Trophoblast cell (in vitro differentiated cells and primary cell): Measurements from ENCODE around the gene SATB2.

Experiments used
- DNase-seq, 2 donors: peaks; one replicate each; pipeline ENCODE4 v3.0.0-alpha.2; 2016
- H2AFZ ChIP-seq: 2 replicates; pipeline ENCODE4 v1.6.1; 2013; ENCODE audit warnings: low read length, moderate library complexity, mild to moderate bottlenecking; ENCODE audit not compliant: insufficient read depth, poor library complexity
- H2AK5ac ChIP-seq: 2 replicates; pipeline ENCODE4 v1.6.1; 2013; ENCODE audit warnings: mild to moderate bottlenecking, low read length
- H2BK120ac ChIP-seq: 2 replicates; pipeline ENCODE4 v1.6.1; 2013; ENCODE audit warnings: low read length, mild to moderate bottlenecking, moderate library complexity; ENCODE audit not compliant: insufficient read depth, poor library complexity
- H2BK12ac ChIP-seq: 2 replicates; pipeline ENCODE4 v1.6.1; 2013; ENCODE audit warnings: mild to moderate bottlenecking, low read length, moderate library complexity
- H2BK5ac ChIP-seq: 2 replicates; pipeline ENCODE4 v1.6.1; 2013; ENCODE audit warnings: low read length, low read depth, moderate library complexity, mild to moderate bottlenecking; ENCODE audit not compliant: poor library complexity
- H3K14ac ChIP-seq: 2 replicates; pipeline ENCODE4 v1.6.1; 2013; ENCODE audit warnings: mild to moderate bottlenecking, low read length
- H3K18ac ChIP-seq: 2 replicates; pipeline ENCODE4 v1.6.1; 2013; ENCODE audit warnings: mild to moderate bottlenecking, low read length
- H3K23ac ChIP-seq: 2 replicates; pipeline ENCODE4 v1.6.1; 2013; ENCODE audit warnings: low read length
- H3K27ac ChIP-seq: 2 replicates; pipeline ENCODE4 v1.5.1; 2013; ENCODE audit warnings: low read depth, mild to moderate bottlenecking, inconsistent platforms, low read length, moderate library complexity
- H3K27me3 ChIP-seq: 2 replicates; pipeline ENCODE4 v1.6.1; 2013; ENCODE audit warnings: inconsistent platforms, mild to moderate bottlenecking, low read length, moderate library complexity; ENCODE audit not compliant: insufficient read depth
- H3K36me3 ChIP-seq, 2 experiments: 1 replicate in 1 of 2; 2 replicates in 1 of 2; pipeline ENCODE4 v1.6.1; 2013; ENCODE audit warnings: low read length in 2 of 2, mild to moderate bottlenecking in 2 of 2, moderate library complexity in 1 of 2; ENCODE audit not compliant: insufficient read depth in 2 of 2, control insufficient read depth in 1 of 2
- H3K4ac ChIP-seq: 2 replicates; pipeline ENCODE4 v1.6.1; 2013; ENCODE audit warnings: low read depth, mild to moderate bottlenecking, low read length, moderate library complexity
- H3K4me1 ChIP-seq, 2 experiments: 1 replicate in 1 of 2; 2 replicates in 1 of 2; pipeline ENCODE4 v1.6.1; 2013; ENCODE audit warnings: low read length in 2 of 2, mild to moderate bottlenecking in 2 of 2, moderate library complexity in 1 of 2; ENCODE audit not compliant: insufficient read depth in 2 of 2, control insufficient read depth in 1 of 2
- H3K4me2 ChIP-seq: 2 replicates; pipeline ENCODE4 v1.6.1; 2013; ENCODE audit warnings: inconsistent platforms, mild to moderate bottlenecking, low read length, moderate library complexity
- H3K4me3 ChIP-seq: 2 replicates; pipeline ENCODE4 v1.5.1; 2013; ENCODE audit warnings: mild to moderate bottlenecking, low read depth, low read length, inconsistent platforms
- H3K79me1 ChIP-seq: one replicate; pipeline ENCODE4 v1.6.1; 2013; ENCODE audit warnings: low read length
- H3K79me2 ChIP-seq: 2 replicates; pipeline ENCODE4 v1.6.1; 2013; ENCODE audit warnings: low read length, mild to moderate bottlenecking; ENCODE audit not compliant: control insufficient read depth, insufficient read depth, poor library complexity
- H3K9ac ChIP-seq: 2 replicates; pipeline ENCODE4 v1.6.1; 2013; ENCODE audit warnings: mild to moderate bottlenecking, low read length
- H3K9me3 ChIP-seq: 2 replicates; pipeline ENCODE4 v1.6.1; 2013; ENCODE audit warnings: low read depth, mild to moderate bottlenecking, control low read depth, inconsistent platforms, low read length; ENCODE audit not compliant: insufficient read depth
- H4K12ac ChIP-seq: 2 replicates; pipeline ENCODE4 v1.6.1; 2013; ENCODE audit warnings: low read depth, mild to moderate bottlenecking, low read length, moderate library complexity
- H4K8ac ChIP-seq: 2 replicates; pipeline ENCODE4 v1.6.1; 2013; ENCODE audit warnings: low read depth, mild to moderate bottlenecking, low read length, moderate library complexity
- H4K91ac ChIP-seq: one replicate; pipeline ENCODE4 v1.6.1; 2013; ENCODE audit warnings: low read depth, mild to moderate bottlenecking, low read length, moderate library complexity
- WGBS: extraction: QIAGEN DNeasy Blood & Tissue Kit; methylation state at CpG from one replicate; pipeline ENCODE4 v1.1.7; 2013; ENCODE audit warnings: missing lambda C conversion rate; ENCODE audit not compliant: insufficient read length, insufficient coverage; ENCODE audit errors: extremely low coverage; 5-methylcytosine and 5-hydroxymethylcytosine counted together

The SATB2 gene

GRCh38 chr2:199464606-199465352 lies 7.0 kb upstream of the SATB2 start:
- peaks cover 12% of the 10 kb centered on the region for H3K9me3 ChIP-seq
- no peaks in the 10 kb centered on the region for H3K36me3 ChIP-seq
- H3K23ac ChIP-seq = no peak overlapping the region
- H3K4me2 ChIP-seq = peak overlapping the region; percentile 17
- H2BK12ac ChIP-seq = no peak overlapping the region
- H3K18ac ChIP-seq = no peak overlapping the region
- H3K4me3 ChIP-seq = no peak overlapping the region
- no peak overlapping the region for H3K27ac ChIP-seq
- no peaks in the 10 kb centered on the region for H3K79me1 ChIP-seq
- H3K14ac ChIP-seq = no peak overlapping the region
- H3K4me1 ChIP-seq = peaks cover 9 to 10% of the 10 kb centered on the region in 2 experiments
- H4K8ac ChIP-seq = no peak overlapping the region
- peaks cover 79% of the 10 kb centered on the region for H3K27me3 ChIP-seq
- no peaks in the 10 kb centered on the region for H3K79me2 ChIP-seq
- H2BK120ac ChIP-seq = no peak overlapping the region
- no peak overlapping the region for H2AK5ac ChIP-seq
- H4K12ac ChIP-seq = no peak overlapping the region
- no peak overlapping the region for H3K4ac ChIP-seq
- H4K91ac ChIP-seq = no peak overlapping the region
- DNase-seq = no peak
- H3K9ac ChIP-seq = no peak overlapping the region
- no CpG with 5 or more reads among the region's 46 CpGs for WGBS
- H2BK5ac ChIP-seq = no peak overlapping the region
- no peak overlapping the region for H2AFZ ChIP-seq

GRCh38 chr2:199463708-199464605 lies 6.2 kb upstream of the SATB2 start:
- Histone ChIP-seq H3K79me2 (no peaks in the 10 kb centered on the region), H3K9me3 (peaks cover 12% of the 10 kb centered on the region), H3K79me1 (peaks cover 5% of the 10 kb centered on the region), H3K27me3 (peaks cover 73% of the 10 kb centered on the region), H3K4ac (no peak overlapping the region), H3K9ac (no peak overlapping the region), H3K4me1 (peaks cover 6 to 7% of the 10 kb centered on the region in 2 experiments), H4K91ac (no peak overlapping the region), H4K8ac (no peak overlapping the region), H3K23ac (no peak overlapping the region), H2BK120ac (no peak overlapping the region), H4K12ac (no peak overlapping the region), H3K4me3 (no peak overlapping the region), H3K27ac (no peak overlapping the region), H2AK5ac (no peak overlapping the region), H2BK5ac (no peak overlapping the region), H3K4me2 (peak overlapping the region; percentile 95), H2AFZ (no peak overlapping the region), H3K18ac (no peak overlapping the region), H2BK12ac (no peak overlapping the region), H3K14ac (no peak overlapping the region), H3K36me3 (no peaks in the 10 kb centered on the region)
- DNase-seq = no peak
- no CpG with 5 or more reads among the region's 64 CpGs for WGBS

DNA sequence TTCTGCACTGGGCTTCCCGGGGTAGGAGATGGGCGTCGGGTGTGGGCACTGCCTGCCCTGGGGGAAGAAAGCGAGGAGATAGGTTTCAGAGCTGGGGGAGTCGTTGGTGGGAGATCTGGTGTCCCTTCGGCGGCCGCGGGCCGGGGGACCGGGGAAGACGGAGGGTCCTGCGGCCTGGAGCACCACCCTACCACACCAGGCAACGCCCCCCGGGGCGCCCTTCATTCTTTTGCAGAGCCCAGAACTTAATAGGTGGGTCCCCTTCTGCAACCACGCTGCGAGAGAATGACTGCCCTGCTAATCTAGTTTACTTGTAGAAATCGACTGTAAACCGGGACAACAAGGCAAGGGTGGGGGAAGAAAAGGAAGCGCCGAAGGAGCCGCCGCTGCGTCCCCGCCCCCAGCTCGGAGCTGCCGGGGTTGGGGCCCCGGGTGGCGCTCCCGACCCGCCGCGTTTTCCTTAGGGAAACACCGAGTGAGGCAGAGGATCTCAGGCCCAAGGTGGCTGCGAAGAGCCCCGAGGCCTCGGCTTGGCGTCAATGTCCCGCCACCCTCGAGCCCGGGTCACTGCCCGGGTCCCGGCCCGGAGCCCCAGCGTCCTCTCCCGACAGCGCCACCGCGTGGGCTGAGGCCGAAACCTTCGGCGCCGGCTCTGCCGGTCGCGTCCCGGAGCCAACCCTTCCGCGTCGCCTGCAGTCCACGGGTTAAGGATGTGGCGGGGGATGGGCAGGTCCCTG lies 5.4 kb upstream of the SATB2 start:
- peaks cover 71% of the 10 kb centered on the region for H3K27me3 ChIP-seq
- H3K14ac ChIP-seq = no peak overlapping the region
- no peak overlapping the region for H2AK5ac ChIP-seq
- no peak overlapping the region for H3K18ac ChIP-seq
- peaks cover 4 to 6% of the 10 kb centered on the region in 2 experiments for H3K4me1 ChIP-seq
- peaks cover 12% of the 10 kb centered on the region for H3K9me3 ChIP-seq
- no peak overlapping the region for H2BK12ac ChIP-seq
- no peaks in the 10 kb centered on the region for H3K79me2 ChIP-seq
- peak overlapping the region; percentile 95 for H3K4me2 ChIP-seq
- H4K12ac ChIP-seq = no peak overlapping the region
- peak overlapping the region; percentile 55 for H3K4me3 ChIP-seq
- no peak overlapping the region for H3K23ac ChIP-seq
- no peak overlapping the region for H2BK5ac ChIP-seq
- no peaks in the 10 kb centered on the region for H3K36me3 ChIP-seq
- H4K8ac ChIP-seq = no peak overlapping the region
- peak overlapping the region; percentile 64 for H2AFZ ChIP-seq
- H3K79me1 ChIP-seq = peaks cover 6% of the 10 kb centered on the region
- DNase-seq = peak; percentile 60 to 82
- no peak overlapping the region for H3K9ac ChIP-seq
- H3K4ac ChIP-seq = no peak overlapping the region
- no peak overlapping the region for H4K91ac ChIP-seq
- H3K27ac ChIP-seq = no peak overlapping the region
- H2BK120ac ChIP-seq = no peak overlapping the region
- WGBS = no CpG with 5 or more reads among the region's 63 CpGs

DNA sequence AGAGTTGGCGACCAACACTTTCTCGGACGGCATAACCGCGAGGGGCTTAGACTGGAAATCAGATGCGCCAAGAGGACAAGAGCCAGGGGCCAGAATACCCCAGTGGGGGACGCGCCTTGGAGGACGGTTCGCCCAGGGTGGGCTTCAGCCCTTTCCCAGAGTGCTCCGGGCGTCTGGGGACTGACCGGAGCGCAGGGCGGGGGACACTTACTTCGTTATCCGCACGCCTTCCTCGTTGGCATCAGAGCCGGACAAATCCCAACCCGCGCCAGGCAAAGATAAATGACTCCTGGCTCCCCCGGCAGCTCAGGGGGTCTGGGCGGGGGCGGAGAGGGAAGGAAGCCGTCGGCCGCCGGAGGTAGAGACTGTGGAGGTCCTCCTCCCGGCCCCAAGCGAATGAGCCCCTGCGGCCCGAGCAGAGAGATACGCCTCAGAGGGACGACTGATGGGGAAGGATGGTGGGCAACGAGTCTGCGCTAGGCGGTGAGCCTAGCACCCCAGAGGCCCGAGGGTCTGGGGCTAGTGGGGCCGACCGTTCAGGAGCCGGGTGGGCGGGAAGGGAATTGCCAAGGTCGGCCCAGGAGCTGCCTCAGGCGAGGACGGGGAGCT lies 4.7 kb upstream of the SATB2 start:
- Histone ChIP-seq H3K18ac (no peak overlapping the region), H3K27me3 (peaks cover 69% of the 10 kb centered on the region), H3K4me1 (peaks cover 4 to 6% of the 10 kb centered on the region in 2 experiments), H3K79me2 (no peaks in the 10 kb centered on the region), H2AK5ac (no peak overlapping the region), H2AFZ (no peak overlapping the region), H3K27ac (no peak overlapping the region), H3K9me3 (peaks cover 10% of the 10 kb centered on the region), H4K12ac (no peak overlapping the region), H2BK5ac (no peak overlapping the region), H4K8ac (no peak overlapping the region), H2BK120ac (no peak overlapping the region), H3K23ac (no peak overlapping the region), H3K4ac (no peak overlapping the region), H3K9ac (no peak overlapping the region), H4K91ac (no peak overlapping the region), H3K36me3 (no peaks in the 10 kb centered on the region), H3K14ac (no peak overlapping the region), H2BK12ac (no peak overlapping the region), H3K4me3 (no peak overlapping the region), H3K4me2 (peak overlapping the region; percentile 95), H3K79me1 (peaks cover 8% of the 10 kb centered on the region)
- no peak for DNase-seq
- no CpG with 5 or more reads among the region's 46 CpGs for WGBS
